ENCODE results near the gene OTOG. TPM values are rescaled to one million over a fixed set of nuclear protein-coding genes. Genes with fewer than 3 reads are reported as not detected.

The OTOG gene
- total RNA-seq, 1 experiment from 2014 or later, result 5.9 TPM

DNA sequence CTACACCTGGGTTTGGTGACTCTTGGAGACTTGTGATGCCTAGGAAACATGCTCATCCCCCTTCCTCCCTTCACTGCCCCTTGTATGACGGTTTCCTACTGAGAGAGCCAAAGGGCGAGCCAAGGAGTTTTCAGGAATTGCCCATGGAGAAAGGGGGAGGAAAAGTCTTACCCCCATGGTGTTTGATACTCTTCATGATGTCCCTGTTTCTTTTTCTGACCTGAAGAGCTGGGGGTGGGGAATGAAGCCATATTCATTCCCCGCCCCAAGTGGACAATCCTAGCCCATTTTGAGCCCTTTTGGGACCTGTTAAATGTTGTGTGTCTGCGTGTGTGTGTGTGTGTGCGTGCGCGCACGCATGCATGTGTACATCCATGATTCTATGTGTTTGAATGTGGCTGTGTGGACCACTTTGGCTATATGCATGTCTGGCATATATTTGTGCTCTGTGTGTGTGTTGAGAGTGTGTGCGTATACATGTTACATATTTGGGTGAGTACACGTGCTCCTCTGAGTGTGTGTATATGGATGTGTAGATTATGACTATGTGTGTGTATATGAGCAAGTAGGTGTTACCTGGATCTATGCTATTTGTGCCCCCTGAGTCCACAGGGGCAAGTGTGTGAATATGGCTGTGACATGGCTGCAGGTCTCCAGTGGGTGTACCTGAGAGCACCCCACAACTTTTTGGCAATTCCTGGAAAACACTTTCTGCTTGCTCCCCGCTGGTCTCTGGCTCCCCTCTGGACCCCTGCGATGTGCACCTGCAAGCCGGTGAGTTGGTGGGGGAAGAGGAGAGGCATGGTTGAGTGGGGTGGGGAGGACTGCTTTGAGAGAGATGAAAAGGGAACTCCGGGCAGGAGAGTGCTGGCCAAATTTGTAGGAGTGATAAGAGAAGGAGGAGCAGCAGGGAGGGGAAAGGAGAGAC lies 24.6 kb downstream of the OTOG start:
- H3K9me3 ChIP-seq (replicated peaks), result no peaks in the 10 kb centered on the region
- H3K27me3 ChIP-seq, result no peaks in the 10 kb centered on the region
- no peak for DNase-seq
- H3K4me3 ChIP-seq, result no peak overlapping the region
- H3K4me1 ChIP-seq, result no peaks in the 10 kb centered on the region
- H3K27ac ChIP-seq, result no peak overlapping the region
- no peaks in the 10 kb centered on the region for H3K36me3 ChIP-seq

DNA sequence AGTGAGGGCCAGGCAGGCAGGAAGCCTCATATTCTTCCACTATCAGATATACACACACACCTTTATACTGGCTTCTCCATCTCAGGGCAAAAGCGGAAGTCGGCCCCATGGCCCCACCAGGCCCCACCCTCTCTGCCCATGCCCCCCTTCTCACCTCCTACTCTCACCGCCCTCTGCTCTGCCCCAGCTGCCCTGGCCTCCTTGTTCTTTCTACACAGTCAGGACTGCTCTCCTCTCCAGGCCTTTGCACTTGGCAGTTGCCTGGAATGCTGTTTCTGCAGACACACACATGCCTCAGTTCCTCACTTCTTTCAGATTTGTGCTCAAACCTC lies 25.3 kb downstream of the OTOG start:
- Histone ChIP-seq H3K27me3 (no peaks in the 10 kb centered on the region), H3K27ac (no peak overlapping the region), H3K4me1 (no peaks in the 10 kb centered on the region), H3K9me3 (replicated peaks) (no peaks in the 10 kb centered on the region), H3K4me3 (no peak overlapping the region), H3K36me3 (no peaks in the 10 kb centered on the region)
- no peak for DNase-seq

DNA sequence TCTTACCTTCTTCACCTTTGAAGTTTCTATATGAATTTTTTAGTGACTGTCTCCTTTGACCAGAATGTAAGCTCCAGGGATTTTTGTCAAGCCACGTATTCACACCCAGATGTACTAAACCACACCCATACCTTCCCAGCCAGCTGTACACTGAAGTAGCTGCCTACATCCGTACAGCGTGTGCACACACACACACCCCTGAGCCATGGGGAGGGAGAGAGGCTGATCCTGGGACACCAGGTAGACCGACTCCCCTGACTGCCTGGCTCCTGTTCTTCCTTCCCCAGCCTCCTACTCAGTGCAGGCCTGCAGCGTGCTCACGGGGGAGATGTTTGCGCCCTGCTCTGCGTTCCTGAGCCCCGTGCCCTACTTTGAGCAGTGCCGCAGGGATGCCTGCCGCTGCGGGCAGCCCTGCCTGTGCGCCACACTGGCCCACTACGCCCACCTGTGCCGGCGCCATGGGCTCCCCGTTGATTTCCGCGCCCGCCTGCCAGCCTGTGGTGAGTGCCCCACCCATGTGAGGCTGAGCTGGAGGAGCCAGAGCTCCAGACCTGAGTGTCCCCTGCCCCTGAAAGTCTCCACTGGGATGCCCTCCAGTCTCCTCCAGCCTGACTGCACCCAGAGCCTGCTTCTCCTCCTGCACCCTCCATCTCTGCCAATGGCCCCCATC lies 25.9 kb downstream of the OTOG start:
- H3K36me3 ChIP-seq, result no peaks in the 10 kb centered on the region
- DNase-seq, result no peak
- H3K4me3 ChIP-seq, result no peak overlapping the region
- H3K4me1 ChIP-seq, result no peaks in the 10 kb centered on the region
- no peaks in the 10 kb centered on the region for H3K27me3 ChIP-seq
- H3K9me3 ChIP-seq (replicated peaks), result no peaks in the 10 kb centered on the region
- H3K27ac ChIP-seq, result no peak overlapping the region

DNA sequence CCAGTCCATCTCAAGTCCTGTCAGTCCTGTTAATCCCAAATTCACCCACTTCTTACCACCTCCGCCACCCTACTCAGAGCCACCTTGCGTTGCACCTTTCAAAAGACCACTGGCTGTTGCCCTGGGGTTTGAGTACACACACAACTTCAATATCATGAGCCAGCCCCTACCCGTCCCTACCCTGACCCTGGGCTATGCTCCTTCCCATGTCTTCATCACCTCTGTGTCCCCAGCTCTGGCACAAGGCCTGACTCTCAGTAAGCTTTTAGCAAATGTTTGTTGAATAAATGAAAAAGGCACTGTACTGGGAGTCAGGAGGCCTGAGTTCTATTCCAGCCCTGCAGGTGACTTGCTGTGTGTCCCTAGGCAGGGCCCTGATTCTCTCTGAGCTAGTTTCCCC lies 26.5 kb downstream of the OTOG start:
- no peaks in the 10 kb centered on the region for H3K36me3 ChIP-seq
- no peaks in the 10 kb centered on the region for H3K4me1 ChIP-seq
- DNase-seq, result no peak
- no peak overlapping the region for H3K4me3 ChIP-seq
- no peaks in the 10 kb centered on the region for H3K9me3 ChIP-seq (replicated peaks)
- H3K27me3 ChIP-seq, result no peaks in the 10 kb centered on the region
- no peak overlapping the region for H3K27ac ChIP-seq

DNA sequence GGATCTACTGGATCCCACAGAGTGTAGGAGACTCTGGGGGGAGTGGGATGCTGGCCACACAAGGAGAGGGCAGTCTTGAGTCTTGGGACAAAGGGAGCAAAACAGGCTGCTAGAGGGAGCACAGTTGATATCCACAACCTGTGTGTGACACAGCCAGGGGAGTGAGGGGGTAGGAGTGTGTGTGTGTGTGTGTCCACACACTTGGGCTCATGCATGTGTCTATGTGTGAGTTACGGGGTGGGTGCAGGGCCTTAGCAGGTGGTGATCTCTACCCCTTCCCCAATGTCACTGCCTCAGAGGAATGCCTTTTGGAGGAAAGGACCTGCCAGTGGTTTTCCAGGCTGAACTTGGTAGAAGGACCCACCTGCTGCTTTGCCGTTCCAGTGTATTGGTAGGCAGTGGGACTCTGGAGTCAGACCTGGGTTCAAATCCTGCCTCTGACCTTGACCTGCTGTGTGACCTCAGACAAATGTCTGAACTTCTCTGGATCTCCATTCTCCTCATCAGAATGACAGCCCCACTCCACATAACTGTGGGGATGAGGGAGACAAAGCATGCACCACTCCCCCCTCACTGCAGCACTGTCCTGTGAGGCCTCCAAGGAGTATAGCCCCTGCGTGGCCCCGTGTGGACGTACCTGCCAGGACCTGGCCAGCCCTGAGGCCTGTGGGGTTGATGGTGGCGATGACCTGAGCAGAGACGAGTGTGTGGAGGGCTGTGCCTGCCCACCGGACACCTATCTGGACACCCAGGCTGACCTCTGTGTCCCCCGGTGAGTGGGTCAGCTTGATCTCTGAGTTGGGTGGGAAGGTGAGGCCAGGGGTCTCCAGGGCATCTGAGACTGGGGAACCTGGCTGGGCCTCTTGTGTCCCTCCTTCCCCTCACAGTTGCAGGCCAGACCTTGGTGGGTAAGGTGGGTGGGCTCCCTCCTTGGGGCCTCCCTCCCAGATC lies 27.4 kb downstream of the OTOG start:
- Histone ChIP-seq H3K4me1 (no peaks in the 10 kb centered on the region), H3K9me3 (replicated peaks) (no peaks in the 10 kb centered on the region), H3K27me3 (no peaks in the 10 kb centered on the region), H3K36me3 (no peaks in the 10 kb centered on the region), H3K4me3 (no peak overlapping the region), H3K27ac (no peak overlapping the region)
- no peak for DNase-seq

DNA sequence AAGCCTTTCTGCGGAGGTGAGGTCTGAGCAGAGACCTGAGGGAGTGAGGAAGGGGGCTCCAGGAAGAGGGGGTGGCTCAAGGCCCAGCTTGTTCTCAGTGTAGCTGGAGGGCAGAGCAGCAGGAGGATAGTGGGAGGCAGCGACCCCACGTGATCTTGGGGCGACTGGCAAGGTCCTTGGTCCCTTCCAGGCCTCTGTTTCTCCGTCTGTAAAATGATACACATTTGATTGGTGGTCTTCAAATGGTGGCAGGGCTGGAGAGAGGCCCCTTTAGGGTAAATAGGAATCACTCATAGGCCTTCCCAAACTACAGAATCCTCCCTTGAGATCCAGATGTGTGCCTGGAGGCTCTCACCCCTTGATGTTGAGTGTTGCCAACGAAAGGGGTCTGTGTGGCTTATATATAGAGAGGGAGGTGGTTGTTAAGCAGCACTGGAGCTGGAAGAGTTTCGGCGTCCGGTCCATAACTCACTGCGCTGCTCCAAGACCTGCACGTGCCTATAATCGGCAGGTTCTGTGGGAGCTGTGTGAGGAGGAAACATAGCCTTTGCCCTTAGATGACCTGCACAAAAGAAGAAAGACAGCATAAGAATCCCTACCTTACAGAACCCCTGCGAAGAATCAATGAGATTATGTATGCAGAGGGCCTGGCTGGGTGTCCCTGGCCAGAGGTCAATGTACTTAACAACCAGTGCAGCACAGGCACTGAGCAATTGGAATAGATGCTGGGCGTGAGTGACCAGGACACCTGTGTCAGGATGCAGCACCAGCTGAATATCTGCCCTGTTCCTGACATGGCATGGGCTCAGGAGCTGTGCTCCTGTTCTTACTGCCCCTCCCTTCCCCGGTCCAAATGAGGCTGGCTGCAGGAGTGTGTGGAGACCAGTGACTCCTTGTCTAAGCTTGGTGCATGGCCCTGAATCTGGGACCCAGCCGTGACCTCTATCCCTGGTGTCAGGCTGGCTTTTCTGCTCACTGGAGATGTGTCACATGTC lies 28.7 kb downstream of the OTOG start:
- H3K9me3 ChIP-seq (replicated peaks), result no peaks in the 10 kb centered on the region
- no peaks in the 10 kb centered on the region for H3K27me3 ChIP-seq
- no peaks in the 10 kb centered on the region for H3K4me1 ChIP-seq
- DNase-seq, result no peak
- no peak overlapping the region for H3K4me3 ChIP-seq
- no peaks in the 10 kb centered on the region for H3K36me3 ChIP-seq
- no peak overlapping the region for H3K27ac ChIP-seq

DNA sequence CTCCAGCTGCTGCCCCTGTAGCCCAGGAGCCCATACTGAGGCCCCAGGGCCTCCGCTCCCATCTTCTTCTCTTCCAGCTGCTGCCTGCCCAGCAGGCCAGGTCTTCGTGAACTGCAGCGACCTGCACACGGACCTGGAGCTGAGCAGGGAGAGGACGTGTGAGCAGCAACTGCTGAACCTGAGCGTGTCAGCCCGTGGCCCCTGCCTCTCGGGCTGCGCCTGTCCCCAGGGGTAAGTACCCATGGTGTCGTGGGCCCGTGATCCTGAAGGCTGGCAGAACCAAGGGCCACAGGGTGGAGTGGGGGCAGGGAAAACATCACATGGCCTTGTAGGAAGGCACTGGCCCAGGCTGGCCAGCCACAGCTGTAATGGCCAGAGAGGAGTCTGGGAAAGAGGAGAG lies 31.2 kb downstream of the OTOG start:
- no peaks in the 10 kb centered on the region for H3K4me1 ChIP-seq
- H3K9me3 ChIP-seq (replicated peaks), result no peaks in the 10 kb centered on the region
- no peaks in the 10 kb centered on the region for H3K36me3 ChIP-seq
- H3K27me3 ChIP-seq, result no peaks in the 10 kb centered on the region
- H3K4me3 ChIP-seq, result no peak overlapping the region
- no peak overlapping the region for H3K27ac ChIP-seq
- DNase-seq, result no peak

DNA sequence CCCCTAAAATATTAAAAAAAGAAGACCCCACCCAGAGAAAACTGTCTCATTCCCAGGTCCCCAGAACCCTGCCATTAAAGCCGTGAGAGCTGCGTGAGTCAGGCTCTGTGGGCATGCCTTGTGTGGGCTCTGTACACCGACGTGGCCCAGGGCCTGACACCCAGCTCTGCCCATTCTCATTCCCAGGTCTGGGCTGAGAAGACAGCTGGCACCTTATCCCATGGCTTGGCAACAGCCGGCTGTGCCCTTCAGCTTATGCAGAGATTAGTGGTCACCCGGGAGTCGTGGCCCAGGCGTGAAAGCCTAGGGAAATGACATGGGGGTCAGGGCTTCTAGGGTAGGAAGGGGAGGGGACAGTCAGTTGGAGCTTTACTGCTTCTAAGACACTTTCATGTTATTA lies 31.9 kb downstream of the OTOG start:
- DNase-seq, result no peak
- Histone ChIP-seq H3K9me3 (replicated peaks) (no peaks in the 10 kb centered on the region), H3K4me1 (no peaks in the 10 kb centered on the region), H3K4me3 (no peak overlapping the region), H3K27me3 (no peaks in the 10 kb centered on the region), H3K36me3 (no peaks in the 10 kb centered on the region), H3K27ac (no peak overlapping the region)

DNA sequence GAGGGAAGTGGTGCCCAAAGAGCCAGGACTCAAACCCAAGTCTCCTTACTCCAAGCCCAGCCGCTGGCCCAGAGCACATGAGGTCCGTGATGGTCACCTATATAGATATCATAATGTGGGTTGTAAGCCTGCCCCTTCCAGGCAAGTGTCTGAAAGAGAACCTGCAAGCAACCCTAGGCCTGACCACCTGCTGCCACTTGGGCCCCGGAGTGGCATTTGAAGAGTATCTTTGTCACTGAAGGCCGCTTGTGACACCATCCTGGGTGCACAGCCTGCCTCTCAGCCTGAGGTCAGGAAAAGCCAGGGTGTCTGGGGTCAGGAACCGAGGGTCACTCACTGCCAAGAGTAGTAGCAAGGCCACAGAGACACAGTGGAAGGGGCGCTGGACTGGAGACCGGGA lies 32.4 kb downstream of the OTOG start:
- Histone ChIP-seq H3K4me3 (no peak overlapping the region), H3K9me3 (replicated peaks) (no peaks in the 10 kb centered on the region), H3K27me3 (no peaks in the 10 kb centered on the region), H3K27ac (no peak overlapping the region), H3K4me1 (no peaks in the 10 kb centered on the region), H3K36me3 (no peaks in the 10 kb centered on the region)
- DNase-seq, result no peak

DNA sequence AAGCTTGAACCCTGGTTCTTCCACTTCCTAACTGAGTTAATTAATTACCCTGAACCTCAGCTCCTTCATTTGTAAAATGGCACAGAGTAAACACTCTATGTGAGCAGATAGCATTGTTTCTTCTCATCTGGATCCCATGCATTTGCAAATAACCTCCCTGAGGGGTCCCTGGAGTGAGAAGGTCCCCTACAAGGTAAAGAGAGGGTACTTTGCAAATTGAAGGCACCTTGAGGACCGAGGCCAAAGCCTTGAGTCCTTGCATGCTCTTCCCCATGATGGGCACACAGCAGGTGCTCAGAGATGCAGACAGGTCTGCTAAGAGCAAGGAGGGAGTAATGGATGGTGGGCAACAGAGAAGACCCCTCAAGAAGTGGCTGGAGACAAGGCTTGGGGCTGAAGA lies 33.2 kb downstream of the OTOG start:
- DNase-seq, result no peak
- H3K36me3 ChIP-seq, result no peaks in the 10 kb centered on the region
- no peaks in the 10 kb centered on the region for H3K4me1 ChIP-seq
- H3K4me3 ChIP-seq, result no peak overlapping the region
- H3K9me3 ChIP-seq (replicated peaks), result no peaks in the 10 kb centered on the region
- no peaks in the 10 kb centered on the region for H3K27me3 ChIP-seq
- no peak overlapping the region for H3K27ac ChIP-seq

DNA sequence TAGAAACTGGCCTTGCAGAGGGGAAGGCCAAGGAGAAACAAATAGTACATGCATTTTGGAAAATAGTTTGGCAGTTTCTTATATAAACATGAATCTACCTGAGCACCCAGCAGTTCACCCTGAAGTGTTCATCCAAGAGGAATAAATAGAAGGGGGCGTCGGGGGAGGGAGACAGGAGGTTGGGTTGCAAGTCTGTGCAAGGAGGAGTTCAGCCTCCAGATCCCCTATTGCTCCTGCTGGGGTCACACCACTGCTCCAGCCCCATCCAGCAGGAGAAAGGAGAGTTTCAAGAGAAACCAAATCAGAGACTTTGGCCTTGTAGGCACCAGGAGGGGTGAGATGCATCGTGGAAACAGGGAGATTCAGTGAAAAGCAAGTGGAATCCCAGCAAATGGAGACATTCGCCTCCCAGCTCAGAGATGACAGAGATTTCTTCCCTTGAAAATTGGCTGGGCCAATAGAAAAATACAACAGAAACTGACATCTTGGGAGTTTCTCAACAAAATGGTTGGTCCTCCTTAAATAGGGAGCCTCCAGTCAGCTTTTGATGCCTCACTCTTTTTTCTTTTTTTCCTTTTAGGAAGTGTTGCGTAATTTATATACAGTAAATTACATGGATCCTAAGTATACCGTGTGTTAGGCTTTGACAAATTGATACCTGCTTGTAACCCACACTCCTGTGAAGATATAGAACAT lies 34.1 kb downstream of the OTOG start:
- no peak overlapping the region for H3K27ac ChIP-seq
- DNase-seq, result no peak
- H3K4me3 ChIP-seq, result no peak overlapping the region
- no peaks in the 10 kb centered on the region for H3K4me1 ChIP-seq
- H3K36me3 ChIP-seq, result no peaks in the 10 kb centered on the region
- no peaks in the 10 kb centered on the region for H3K9me3 ChIP-seq (replicated peaks)
- no peaks in the 10 kb centered on the region for H3K27me3 ChIP-seq

DNA sequence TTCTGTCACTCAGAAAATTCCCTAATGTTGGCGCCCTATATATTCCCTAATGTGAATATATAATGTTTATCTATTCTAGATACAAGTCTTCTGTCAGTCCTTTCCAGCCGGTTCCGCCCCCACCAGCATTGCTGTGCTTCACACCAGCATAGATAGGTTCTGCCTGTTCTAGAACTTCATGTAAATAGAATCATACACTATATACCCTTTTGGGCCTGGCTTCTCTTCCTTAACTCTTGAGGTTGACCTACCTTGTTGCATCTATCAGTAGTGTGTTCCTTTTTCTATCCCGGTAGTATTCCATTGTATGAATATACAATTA lies 34.6 kb downstream of the OTOG start:
- Histone ChIP-seq H3K4me3 (no peak overlapping the region), H3K27me3 (no peaks in the 10 kb centered on the region), H3K36me3 (no peaks in the 10 kb centered on the region; the same call in 1 of the 2 replicates), H3K27ac (no peak overlapping the region), H3K4me1 (no peaks in the 10 kb centered on the region), H3K9me3 (replicated peaks) (no peaks in the 10 kb centered on the region)
- DNase-seq, result no peak

DNA sequence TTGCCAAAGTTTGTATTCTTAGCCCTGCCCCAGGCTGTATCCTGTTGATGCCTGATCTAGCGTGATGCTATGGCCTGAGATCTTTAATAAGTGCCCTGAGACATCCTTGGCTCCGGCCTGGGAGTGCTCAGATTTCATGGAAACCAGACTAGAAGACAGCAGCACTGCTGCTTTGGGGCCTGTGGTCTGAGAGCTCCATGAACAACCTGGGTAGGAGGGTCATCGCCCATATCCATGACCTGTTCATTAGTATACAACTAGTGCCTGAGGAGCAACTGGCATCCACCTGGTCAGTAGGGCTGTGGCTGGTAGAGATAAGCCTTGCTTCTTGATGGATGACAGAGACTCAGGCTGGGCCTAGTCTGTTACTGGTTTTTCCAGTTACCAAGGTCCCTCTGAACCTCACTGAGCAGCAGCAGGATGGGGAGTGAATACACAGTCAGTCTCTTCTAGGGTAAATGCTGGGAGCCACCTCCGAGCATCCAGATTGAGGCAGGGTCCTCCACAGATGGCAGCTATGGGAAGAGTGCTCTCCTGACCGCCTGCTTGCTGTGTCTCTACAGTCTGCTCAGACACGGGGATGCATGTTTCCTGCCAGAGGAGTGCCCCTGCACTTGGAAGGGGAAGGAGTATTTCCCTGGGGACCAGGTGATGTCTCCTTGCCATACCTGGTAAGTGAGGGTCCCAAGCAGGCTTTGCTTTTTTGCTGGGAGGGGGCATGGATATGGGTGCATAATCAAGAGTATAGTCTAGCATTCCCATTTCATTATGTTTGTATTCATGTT lies 39.0 kb downstream of the OTOG start:
- no peaks in the 10 kb centered on the region for H3K27me3 ChIP-seq
- no peak for DNase-seq

More for the DNA sequence above, 39.0 kb downstream of the OTOG start:
- H3K27ac ChIP-seq, result no peak overlapping the region
- no peaks in the 10 kb centered on the region; the same call in 1 of the 2 replicates for H3K36me3 ChIP-seq
- no peak overlapping the region for H3K4me3 ChIP-seq
- H3K4me1 ChIP-seq, result no peaks in the 10 kb centered on the region
- no peaks in the 10 kb centered on the region for H3K9me3 ChIP-seq (replicated peaks)
